B cell (primary cell): ENCODE results near the gene EID2B. TPM values are rescaled to one million over a fixed set of nuclear protein-coding genes. Genes with fewer than 3 reads are reported as not detected.
A peak's percentile ranks its signal among the peaks of the same experiment; 100 is the strongest.

Source experiments
- ATAC-seq: fragments of 200-7000 bp; cut with Tn5 transposase; one replicate; pipeline ENCODE4 v1.10.0; 2021; ENCODE audit warnings: low read depth, mild to moderate bottlenecking, moderate number of reproducible peaks, moderate library complexity
- CTCF ChIA-PET: fragments of 350-600 bp; sonication (Branson Sonifier 250); formaldehyde crosslinking; loops from one replicate; lab custom pipeline; 2021; ENCODE audit warnings: antibody characterized with exemption, inconsistent platforms; lab: Charles Lee
- POLR2A ChIA-PET: fragments of 350-600 bp; sonication (Branson Sonifier 250); formaldehyde crosslinking; loops from one replicate; lab custom pipeline; 2021; ENCODE audit warnings: antibody characterized with exemption; lab: Charles Lee
- DNase-seq: peaks from one replicate; pipeline ENCODE4 v3.0.0; 2013
- H2AFZ ChIP-seq: 2 replicates; pipeline ENCODE4 v1.6.1; 2012; ENCODE audit warnings: mild to moderate bottlenecking, low read depth, low read length; ENCODE audit not compliant: insufficient read depth, poor library complexity, severe bottlenecking
- H3K27ac ChIP-seq, 2 donors: 1 replicate in 1 of 2; 2 replicates in 1 of 2; pipeline ENCODE4 v1.5.1; 2012 to 2013; ENCODE audit warnings: low read length in 2 of 2, mild to moderate bottlenecking in 2 of 2, moderate library complexity in 1 of 2
- H3K27me3 ChIP-seq, 4 experiments: fragments of 200-600 bp in 1 of 4; sonication (generic) in 1 of 4; replicated peaks in 1 of 4; 1 replicate in 2 of 4; 2 replicates in 2 of 4; pipeline versions ENCODE4 v1.6.1 to v1.7.0; 2013 to 2016; ENCODE audit warnings: low read length in 3 of 4, mild to moderate bottlenecking in 2 of 4, mixed read lengths in 1 of 4, moderate library complexity in 1 of 4; ENCODE audit not compliant: insufficient read depth in 4 of 4, control insufficient read depth in 3 of 4; ENCODE audit errors: control extremely low read depth in 1 of 4
- H3K36me3 ChIP-seq, 2 experiments: replicated peaks in 1 of 2; 1 replicate in 1 of 2; 2 replicates in 1 of 2; pipeline versions ENCODE4 v1.6.1 to v1.7.1; 2013; ENCODE audit warnings: low read length in 1 of 2; ENCODE audit not compliant: insufficient read depth in 2 of 2, control insufficient read depth in 1 of 2; ENCODE audit errors: control extremely low read depth in 1 of 2, extremely low read depth in 1 of 2
- H3K4me1 ChIP-seq, 2 donors: fragments of 200-600 bp in 1 of 2; sonication (generic) in 1 of 2; 1 replicate in 1 of 2; 2 replicates in 1 of 2; pipeline versions ENCODE4 v1.5.1 to v1.6.1; 2013 to 2017; ENCODE audit warnings: low read length in 2 of 2; ENCODE audit not compliant: control insufficient read depth in 2 of 2, insufficient read depth in 2 of 2
- H3K4me2 ChIP-seq: replicated peaks from 2 replicates; pipeline ENCODE3; 2012; ENCODE audit warnings: mild to moderate bottlenecking, low read depth, low read length; ENCODE audit not compliant: poor library complexity, severe bottlenecking
- H3K4me3 ChIP-seq, 5 experiments: fragments of 200-600 bp in 1 of 5; sonication (generic) in 1 of 5; 1 replicate in 3 of 5; 2 replicates in 2 of 5; pipeline versions ENCODE4 v1.5.1 to v1.7.0; 2011 to 2016; ENCODE audit warnings: low read length in 4 of 5, mild to moderate bottlenecking in 4 of 5, low read depth in 2 of 5, control low read depth in 1 of 5, moderate library complexity in 1 of 5; ENCODE audit not compliant: insufficient read depth in 1 of 5; ENCODE audit errors: control extremely low read depth in 1 of 5, extremely low read depth in 1 of 5
- H3K79me2 ChIP-seq: fragments of 200-600 bp; sonication (generic); one replicate; pipeline ENCODE4 v1.6.0; 2016; ENCODE audit warnings: low read length; ENCODE audit not compliant: control insufficient read depth, insufficient read depth
- H3K9ac ChIP-seq: fragments of 200-600 bp; sonication (generic); 2 replicates; pipeline ENCODE4 v1.6.1; 2017; ENCODE audit warnings: mild to moderate bottlenecking, low read length, moderate library complexity
- H3K9me3 ChIP-seq, 3 donors: one replicate each; pipeline versions ENCODE4 v1.6.1 to v1.7.1; 2013; ENCODE audit warnings: low read length in 2 of 3; ENCODE audit not compliant: control insufficient read depth in 2 of 3, insufficient read depth in 1 of 3; ENCODE audit errors: control extremely low read depth in 1 of 3
- H4K20me1 ChIP-seq: 2 replicates; pipeline ENCODE4 v1.6.0; 2012; ENCODE audit warnings: mild to moderate bottlenecking, low read length; ENCODE audit not compliant: insufficient read depth, control insufficient read depth, poor library complexity, severe bottlenecking
- H3K27ac Mint-ChIP-seq: one replicate; pipeline ENCODE4 v1.8.0; 2021; ENCODE audit warnings: mixed read lengths
- H3K27me3 Mint-ChIP-seq: one replicate; pipeline ENCODE4 v1.8.0; 2021; ENCODE audit warnings: mixed read lengths
- H3K4me1 Mint-ChIP-seq: one replicate; pipeline ENCODE4 v1.8.0; 2021; ENCODE audit warnings: mixed read lengths
- H3K4me3 Mint-ChIP-seq: one replicate; pipeline ENCODE4 v1.8.0; 2021; ENCODE audit warnings: mixed read lengths
- H3K9me3 Mint-ChIP-seq: one replicate; pipeline ENCODE4 v1.8.0; 2022; ENCODE audit warnings: mixed read lengths; ENCODE audit not compliant: insufficient read depth
- EZH2 ChIP-seq: IDR thresholded peaks from 2 replicates; pipeline ENCODE4 v1.6.1; 2012; ENCODE audit warnings: borderline replicate concordance, low read depth, mild to moderate bottlenecking, moderate library complexity, low read length; ENCODE audit not compliant: insufficient read depth, poor library complexity, severe bottlenecking
- WGBS: methylation state at CpG from one replicate; pipeline ENCODE4 v1.1.5; 2013; ENCODE audit warnings: missing lambda C conversion rate; ENCODE audit not compliant: insufficient coverage; 5-methylcytosine and 5-hydroxymethylcytosine counted together
- intact Hi-C: fragments of 100-400 bp; cut with micrococcal nuclease; formaldehyde crosslinking; loops from one replicate; pipeline ENCODE4 v1.10.0; 2022
- polyA plus RNA-seq: library from polyadenylated mRNA; depleted of rRNA; stranded (reverse); fragments of >200 nt; gene quantifications from 2 replicates; pipeline ENCODE4 v1.2.3, GENCODE V29; 2012
- total RNA-seq, 2 donors: library from RNA; stranded (reverse); fragments of 120-200 nt in 1 of 2; gene quantifications; 1 replicate in 1 of 2; 2 replicates in 1 of 2; pipeline versions ENCODE4 v1.2.3 to v1.2.4, GENCODE V29; 2013 to 2022
- TF ChIP-seq, protein P1 (sequence below): fragments of 200-600 bp; IDR thresholded peaks from one replicate; pipeline ENCODE4 v1.8.0; 2022; ENCODE audit warnings: antibody characterized with exemption, mild to moderate bottlenecking

EID2B gene
- total and polyA plus RNA-seq, 2 donors (not counting 1 experiment from before 2014, with no cell fraction given): 3.0 to 6.0 TPM

- 59% methylated on average over 14 of the region's 24 CpGs for WGBS
- H3K4me2 ChIP-seq: peak overlapping the region; percentile 95
- ChIA-PET POLR2A (no interaction called here), CTCF (interaction anchor here (0.6 to 2.0 kb wide), 5 partner anchors 9 to 375 kb away, joined by 3 to 4 read pairs (median 3); partner anchors contain the start of gene DLL3)
- H3K4me1 ChIP-seq: peaks cover 14 to 18% of the 10 kb centered on the region in 2 donors
- Mint-ChIP-seq H3K9me3 (no peaks in the 10 kb centered on the region), H3K27ac (peak overlapping the region; percentile 6), H3K4me1 (peaks cover 20% of the 10 kb centered on the region), H3K27me3 (peaks cover 32% of the 10 kb centered on the region), H3K4me3 (peak overlapping the region; percentile 87)
- DNase-seq: no peak
- intact Hi-C loops: no loop called here
- peaks cover 0 to 11% (median 0%) of the 10 kb centered on the region in 3 donors for H3K9me3 ChIP-seq
- H2AFZ ChIP-seq: peak overlapping the region; percentile 86
- H3K27ac ChIP-seq: no peak overlapping the region
- H3K36me3 ChIP-seq: no peaks in the 10 kb centered on the region
- H3K4me3 ChIP-seq: peak overlapping the region in 4 of 5 experiments; percentile 29 to 66 (median 60)
- H3K27me3 ChIP-seq: peaks cover 0 to 55% (median 16%) of the 10 kb centered on the region in 4 experiments
- no peaks in the 10 kb centered on the region for H3K79me2 ChIP-seq
- peak overlapping the region; percentile 63 for H3K9ac ChIP-seq
- ATAC-seq: no peak
- H4K20me1 ChIP-seq: no peaks in the 10 kb centered on the region
- no peak for TF ChIP-seq EZH2
- TF ChIP-seq, protein P1, sequence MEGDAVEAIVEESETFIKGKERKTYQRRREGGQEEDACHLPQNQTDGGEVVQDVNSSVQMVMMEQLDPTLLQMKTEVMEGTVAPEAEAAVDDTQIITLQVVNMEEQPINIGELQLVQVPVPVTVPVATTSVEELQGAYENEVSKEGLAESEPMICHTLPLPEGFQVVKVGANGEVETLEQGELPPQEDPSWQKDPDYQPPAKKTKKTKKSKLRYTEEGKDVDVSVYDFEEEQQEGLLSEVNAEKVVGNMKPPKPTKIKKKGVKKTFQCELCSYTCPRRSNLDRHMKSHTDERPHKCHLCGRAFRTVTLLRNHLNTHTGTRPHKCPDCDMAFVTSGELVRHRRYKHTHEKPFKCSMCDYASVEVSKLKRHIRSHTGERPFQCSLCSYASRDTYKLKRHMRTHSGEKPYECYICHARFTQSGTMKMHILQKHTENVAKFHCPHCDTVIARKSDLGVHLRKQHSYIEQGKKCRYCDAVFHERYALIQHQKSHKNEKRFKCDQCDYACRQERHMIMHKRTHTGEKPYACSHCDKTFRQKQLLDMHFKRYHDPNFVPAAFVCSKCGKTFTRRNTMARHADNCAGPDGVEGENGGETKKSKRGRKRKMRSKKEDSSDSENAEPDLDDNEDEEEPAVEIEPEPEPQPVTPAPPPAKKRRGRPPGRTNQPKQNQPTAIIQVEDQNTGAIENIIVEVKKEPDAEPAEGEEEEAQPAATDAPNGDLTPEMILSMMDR: no peak
These were observed 24.8 kb downstream of the EID2B start for GRCh38 chr19:39507715-39508364.
